Measurements from ENCODE around the gene SLC7A11. TPM values are rescaled to one million over a fixed set of nuclear protein-coding genes. Genes with fewer than 3 reads are reported as not detected.

Gene SLC7A11
- total RNA-seq, 1 experiment from 2014 or later = 14.0 TPM

DNA sequence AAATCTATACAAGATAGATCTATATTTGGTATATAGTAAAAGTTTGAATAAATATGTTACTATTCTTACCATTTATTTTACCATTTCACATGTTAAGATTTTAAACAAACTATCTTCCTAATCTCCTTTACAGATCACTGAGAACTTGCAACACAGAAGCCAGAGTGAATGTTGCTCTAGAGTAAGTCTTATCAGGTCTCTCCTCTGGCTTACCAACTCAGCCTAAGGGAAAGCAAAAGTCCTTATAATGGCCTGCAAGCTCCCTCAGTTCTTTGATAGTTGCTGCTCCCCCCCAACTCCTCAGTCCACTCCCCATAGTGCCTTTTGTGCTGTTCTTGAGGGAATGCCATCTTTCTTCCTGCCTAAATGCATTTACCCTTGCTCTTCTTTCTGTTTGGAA lies 25.7 kb upstream of the SLC7A11 start:
- H3K79me2 ChIP-seq (ENCODE audit: low read length) = no peaks in the 10 kb centered on the region
- no peaks in the 10 kb centered on the region for H3K9me2 ChIP-seq (replicated peaks; ENCODE audit: low read length)
- no TSS peak for BruUV-seq (replicated peaks)
- H3K9ac ChIP-seq (ENCODE audit: low read length) = no peak overlapping the region
- DNase-seq (no peak), ATAC-seq (no peak)
- H4K20me1 ChIP-seq (ENCODE audit: low read length) = no peaks in the 10 kb centered on the region
- peaks cover 2% of the 10 kb centered on the region for H3K4me1 ChIP-seq (ENCODE audit: insufficient read depth, low read length)
- H3F3A ChIP-seq (ENCODE audit: low read length, unreplicated experiment) = no peaks in the 10 kb centered on the region
- no peak overlapping the region for H3K4me2 ChIP-seq (ENCODE audit: low read length)
- no peaks in the 10 kb centered on the region for H3K36me3 ChIP-seq (ENCODE audit: low read depth, low read length)
- H3K27ac ChIP-seq (ENCODE audit: low read length) = no peak overlapping the region
- intact Hi-C loops (cut with micrococcal nuclease) = no loop called here
- CTCF ChIA-PET = no interaction called here
- no peak overlapping the region for H2AFZ ChIP-seq (ENCODE audit: low read length)
- H3K4me3 ChIP-seq (ENCODE audit: low read length) = no peak overlapping the region
- no peaks in the 10 kb centered on the region for H3K9me3 ChIP-seq (ENCODE audit: low read length)
- POLR2A ChIA-PET (ENCODE audit: unreplicated experiment) = no interaction called here
- no peaks in the 10 kb centered on the region for H3K27me3 ChIP-seq (ENCODE audit: low read length)
- TF ChIP-seq, protein P1, sequence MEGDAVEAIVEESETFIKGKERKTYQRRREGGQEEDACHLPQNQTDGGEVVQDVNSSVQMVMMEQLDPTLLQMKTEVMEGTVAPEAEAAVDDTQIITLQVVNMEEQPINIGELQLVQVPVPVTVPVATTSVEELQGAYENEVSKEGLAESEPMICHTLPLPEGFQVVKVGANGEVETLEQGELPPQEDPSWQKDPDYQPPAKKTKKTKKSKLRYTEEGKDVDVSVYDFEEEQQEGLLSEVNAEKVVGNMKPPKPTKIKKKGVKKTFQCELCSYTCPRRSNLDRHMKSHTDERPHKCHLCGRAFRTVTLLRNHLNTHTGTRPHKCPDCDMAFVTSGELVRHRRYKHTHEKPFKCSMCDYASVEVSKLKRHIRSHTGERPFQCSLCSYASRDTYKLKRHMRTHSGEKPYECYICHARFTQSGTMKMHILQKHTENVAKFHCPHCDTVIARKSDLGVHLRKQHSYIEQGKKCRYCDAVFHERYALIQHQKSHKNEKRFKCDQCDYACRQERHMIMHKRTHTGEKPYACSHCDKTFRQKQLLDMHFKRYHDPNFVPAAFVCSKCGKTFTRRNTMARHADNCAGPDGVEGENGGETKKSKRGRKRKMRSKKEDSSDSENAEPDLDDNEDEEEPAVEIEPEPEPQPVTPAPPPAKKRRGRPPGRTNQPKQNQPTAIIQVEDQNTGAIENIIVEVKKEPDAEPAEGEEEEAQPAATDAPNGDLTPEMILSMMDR (conservative IDR thresholded peaks at IDR 0.05; ENCODE audit: low read depth, low read length) = no peak
- TF ChIP-seq EZH2 (IDR thresholded peaks at IDR 0.05; ENCODE audit: low read length, unreplicated experiment) (no peak), EZH2phosphoT487 (IDR thresholded peaks at IDR 0.05; ENCODE audit: borderline replicate concordance, low read length) (no peak)

DNA sequence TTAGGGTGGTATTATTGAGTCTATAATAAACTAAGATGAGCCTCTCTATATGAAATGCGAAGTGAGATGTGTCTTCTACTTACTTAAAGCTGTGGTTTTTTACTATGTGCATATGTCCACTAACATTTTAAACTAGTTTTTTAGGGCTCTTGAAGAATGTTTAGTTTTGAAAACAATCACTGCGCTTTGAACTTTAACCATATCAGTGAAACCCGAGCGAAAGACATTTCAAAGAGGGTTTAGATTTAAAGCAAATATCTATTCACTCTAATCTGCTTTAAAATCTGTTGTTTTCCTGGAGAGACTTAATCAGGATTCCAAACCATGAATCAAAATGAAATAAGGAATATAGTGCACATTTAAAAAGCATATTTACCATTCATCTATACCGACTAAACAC lies 24.8 kb upstream of the SLC7A11 start:
- no TSS peak for BruUV-seq (replicated peaks)
- Histone ChIP-seq H3K9me2 (replicated peaks; ENCODE audit: low read length) (no peaks in the 10 kb centered on the region), H3K4me2 (ENCODE audit: low read length) (no peak overlapping the region), H3K79me2 (ENCODE audit: low read length) (no peaks in the 10 kb centered on the region), H3F3A (ENCODE audit: low read length, unreplicated experiment) (no peaks in the 10 kb centered on the region), H4K20me1 (ENCODE audit: low read length) (no peaks in the 10 kb centered on the region), H3K27ac (ENCODE audit: low read length) (no peak overlapping the region), H2AFZ (ENCODE audit: low read length) (no peak overlapping the region), H3K27me3 (ENCODE audit: low read length) (no peaks in the 10 kb centered on the region), H3K9ac (ENCODE audit: low read length) (no peak overlapping the region), H3K4me1 (ENCODE audit: insufficient read depth, low read length) (peaks cover 9% of the 10 kb centered on the region; the same call in 1 of the 2 replicates), H3K4me3 (ENCODE audit: low read length) (no peak overlapping the region), H3K9me3 (ENCODE audit: low read length) (no peaks in the 10 kb centered on the region), H3K36me3 (ENCODE audit: low read depth, low read length) (no peaks in the 10 kb centered on the region)
- POLR2A ChIA-PET (ENCODE audit: unreplicated experiment) = no interaction called here
- DNase-seq (no peak), ATAC-seq (no peak)
- TF ChIP-seq EZH2phosphoT487 (IDR thresholded peaks at IDR 0.05; ENCODE audit: borderline replicate concordance, low read length) (no peak), EZH2 (IDR thresholded peaks at IDR 0.05; ENCODE audit: low read length, unreplicated experiment) (no peak)
- TF ChIP-seq, protein P1 (conservative IDR thresholded peaks at IDR 0.05; ENCODE audit: low read depth, low read length) = no peak
- CTCF ChIA-PET = no interaction called here
- intact Hi-C loops (cut with micrococcal nuclease) = no loop called here

DNA sequence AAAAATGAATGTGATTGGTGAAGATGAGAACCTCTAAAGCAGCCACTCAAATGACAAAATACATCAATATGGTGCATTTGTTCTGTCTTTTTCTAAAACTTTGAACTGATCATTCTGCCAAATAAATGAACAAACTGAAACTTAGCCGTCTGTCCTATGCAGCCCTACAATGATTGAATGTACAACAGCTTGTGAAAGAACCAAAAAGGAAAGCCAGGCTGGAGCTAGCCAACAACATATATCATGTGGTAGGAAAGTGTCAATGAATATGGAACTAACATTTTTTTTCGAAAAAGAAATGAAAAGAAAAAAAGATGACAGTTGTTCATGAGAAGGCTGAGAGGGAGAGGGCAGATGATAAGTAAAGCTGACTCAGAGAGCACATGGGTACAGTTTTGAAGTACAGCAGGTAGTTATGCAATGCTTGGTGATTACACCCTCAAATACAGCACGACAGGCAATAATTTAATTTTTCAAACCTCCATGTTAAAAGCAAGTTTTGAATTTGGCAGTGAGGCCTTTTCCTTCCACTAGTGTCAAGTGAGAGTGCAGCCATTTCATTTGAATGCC lies 21.2 kb upstream of the SLC7A11 start:
- Histone ChIP-seq H3K36me3 (ENCODE audit: low read depth, low read length) (no peaks in the 10 kb centered on the region), H3F3A (ENCODE audit: low read length, unreplicated experiment) (no peaks in the 10 kb centered on the region), H4K20me1 (ENCODE audit: low read length) (no peaks in the 10 kb centered on the region), H3K79me2 (ENCODE audit: low read length) (no peaks in the 10 kb centered on the region), H3K4me2 (ENCODE audit: low read length) (no peak overlapping the region), H3K4me3 (ENCODE audit: low read length) (no peak overlapping the region), H3K9me2 (replicated peaks; ENCODE audit: low read length) (no peaks in the 10 kb centered on the region), H3K4me1 (ENCODE audit: insufficient read depth, low read length) (peaks cover 27% of the 10 kb centered on the region), H2AFZ (ENCODE audit: low read length) (no peak overlapping the region), H3K27ac (ENCODE audit: low read length) (no peak overlapping the region), H3K9ac (ENCODE audit: low read length) (no peak overlapping the region), H3K9me3 (ENCODE audit: low read length) (no peaks in the 10 kb centered on the region), H3K27me3 (ENCODE audit: low read length) (no peaks in the 10 kb centered on the region)
- intact Hi-C loops (cut with micrococcal nuclease) = loop anchor here (2.0 kb wide), 1 partner anchor 13 kb away; no protein-coding TSS in a partner anchor
- POLR2A ChIA-PET (ENCODE audit: unreplicated experiment) = no interaction called here
- DNase-seq = no peak
- BruUV-seq (replicated peaks) = no TSS peak
- TF ChIP-seq EZH2phosphoT487 (IDR thresholded peaks at IDR 0.05; ENCODE audit: borderline replicate concordance, low read length) (no peak), EZH2 (IDR thresholded peaks at IDR 0.05; ENCODE audit: low read length, unreplicated experiment) (no peak)
- TF ChIP-seq, protein P1 (conservative IDR thresholded peaks at IDR 0.05; ENCODE audit: low read depth, low read length) = no peak
- no peak for ATAC-seq
- CTCF ChIA-PET = no interaction called here

Measured in PC-3 (cell line).